GM19463 (cell line): ENCODE measurements around the gene SLC1A1.
"Not testable (repeated sequence)": the region's sequence is repeated elsewhere in the genome, so short reads cannot be mapped to it uniquely, and the experiment has no call there.

Experiments used
- ATAC-seq: cut with Tn5 transposase; IDR thresholded peaks from one replicate; pipeline ENCODE4 v1.9.1; 2021; ENCODE audit warnings: mild to moderate bottlenecking, moderate library complexity; ENCODE audit not compliant: unreplicated experiment

SLC1A1 gene

GRCh38 chr9:4574657-4575243, 84.5 kb downstream of the SLC1A1 start:
- peak; percentile 91 for ATAC-seq

GRCh38 chr9:4575997-4576396, 85.7 kb downstream of the SLC1A1 start:
- no peak for ATAC-seq

- ATAC-seq = no peak
Observed at GRCh38 chr9:4576448-4576847, 86.2 kb downstream of the SLC1A1 start.

- no peak for ATAC-seq
Observed at GRCh38 chr9:4579001-4579400, 88.7 kb downstream of the SLC1A1 start.

- no peak for ATAC-seq
Observed at GRCh38 chr9:4581035-4581760, 90.9 kb downstream of the SLC1A1 start.

GRCh38 chr9:4581861-4582565, 91.7 kb downstream of the SLC1A1 start:
- ATAC-seq = no peak

- no peak for ATAC-seq
Observed at GRCh38 chr9:4583001-4583400, 92.7 kb downstream of the SLC1A1 start.

- no peak for ATAC-seq
Observed at GRCh38 chr9:4584636-4585035, 94.4 kb downstream of the SLC1A1 start.

GRCh38 chr9:4585135-4585534, 94.9 kb downstream of the SLC1A1 start:
- no peak for ATAC-seq

- no peak for ATAC-seq
Observed at GRCh38 chr9:4588721-4589120, 98.5 kb downstream of the SLC1A1 start.

- ATAC-seq = no peak
Observed at GRCh38 chr9:4590430-4591122, 100.3 kb downstream of the SLC1A1 start.

- ATAC-seq = no peak
Observed at GRCh38 chr9:4591123-4591500, 100.8 kb downstream of the SLC1A1 start.

GRCh38 chr9:4592295-4592694, 102.0 kb downstream of the SLC1A1 start:
- ATAC-seq = no peak

GRCh38 chr9:4592886-4593285, 102.6 kb downstream of the SLC1A1 start:
- no peak for ATAC-seq

GRCh38 chr9:4594545-4594944, 104.3 kb downstream of the SLC1A1 start:
- no peak for ATAC-seq

- no peak for ATAC-seq
Observed at GRCh38 chr9:4594994-4595393, 104.7 kb downstream of the SLC1A1 start.

GRCh38 chr9:4596165-4596922, 106.1 kb downstream of the SLC1A1 start:
- peak; percentile 68 for ATAC-seq

GRCh38 chr9:4600368-4600767, 110.1 kb downstream of the SLC1A1 start:
- ATAC-seq = no peak

- no peak for ATAC-seq
Observed at GRCh38 chr9:4603830-4604229, 113.6 kb downstream of the SLC1A1 start.

GRCh38 chr9:4604678-4605095, 114.4 kb downstream of the SLC1A1 start:
- peak; percentile 85 for ATAC-seq

- not testable (repeated sequence) for ATAC-seq
Observed at GRCh38 chr9:4606033-4606432, 115.8 kb downstream of the SLC1A1 start.
